Measurements from ENCODE around the gene PLXND1.

DNA sequence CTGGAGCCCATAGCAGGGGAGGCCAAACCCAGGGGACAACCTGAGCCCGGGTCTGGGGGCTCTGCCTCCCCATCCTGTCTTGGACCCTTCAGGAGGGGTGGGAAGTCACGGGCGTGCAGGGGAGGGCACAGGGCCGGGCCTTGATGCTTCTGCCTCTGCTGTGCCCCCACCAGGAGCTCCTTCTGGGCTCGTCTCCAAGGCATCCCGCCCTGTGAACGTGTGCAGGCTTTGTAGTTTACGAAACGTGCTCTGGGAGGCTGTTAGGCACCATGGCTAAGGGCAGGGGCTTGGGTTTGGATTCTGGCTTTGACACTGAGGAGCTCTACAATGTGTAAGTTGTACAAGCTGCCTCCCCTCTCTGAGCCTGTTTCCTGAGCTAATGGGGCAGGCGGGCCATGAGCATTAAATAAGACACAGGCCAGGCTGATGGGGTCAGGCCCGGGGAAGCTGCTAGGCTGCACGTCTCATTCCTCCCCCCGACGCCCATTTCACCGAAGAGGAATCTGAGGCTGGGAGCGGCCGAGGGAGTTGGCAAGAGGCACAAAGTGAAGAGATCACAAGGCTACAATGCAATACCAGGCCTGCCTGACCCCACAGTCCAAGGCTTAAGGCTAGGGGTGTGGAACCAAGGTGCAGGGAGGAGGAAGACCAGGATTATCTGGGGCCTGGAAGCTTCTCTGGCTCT, 19.6 kb downstream of the PLXND1 start:
- TF ChIP-seq, protein P1, sequence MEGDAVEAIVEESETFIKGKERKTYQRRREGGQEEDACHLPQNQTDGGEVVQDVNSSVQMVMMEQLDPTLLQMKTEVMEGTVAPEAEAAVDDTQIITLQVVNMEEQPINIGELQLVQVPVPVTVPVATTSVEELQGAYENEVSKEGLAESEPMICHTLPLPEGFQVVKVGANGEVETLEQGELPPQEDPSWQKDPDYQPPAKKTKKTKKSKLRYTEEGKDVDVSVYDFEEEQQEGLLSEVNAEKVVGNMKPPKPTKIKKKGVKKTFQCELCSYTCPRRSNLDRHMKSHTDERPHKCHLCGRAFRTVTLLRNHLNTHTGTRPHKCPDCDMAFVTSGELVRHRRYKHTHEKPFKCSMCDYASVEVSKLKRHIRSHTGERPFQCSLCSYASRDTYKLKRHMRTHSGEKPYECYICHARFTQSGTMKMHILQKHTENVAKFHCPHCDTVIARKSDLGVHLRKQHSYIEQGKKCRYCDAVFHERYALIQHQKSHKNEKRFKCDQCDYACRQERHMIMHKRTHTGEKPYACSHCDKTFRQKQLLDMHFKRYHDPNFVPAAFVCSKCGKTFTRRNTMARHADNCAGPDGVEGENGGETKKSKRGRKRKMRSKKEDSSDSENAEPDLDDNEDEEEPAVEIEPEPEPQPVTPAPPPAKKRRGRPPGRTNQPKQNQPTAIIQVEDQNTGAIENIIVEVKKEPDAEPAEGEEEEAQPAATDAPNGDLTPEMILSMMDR (conservative IDR thresholded peaks at IDR 0.05; ENCODE audit: low read length) = no peak
- no peak for TF ChIP-seq EZH2phosphoT487 (IDR thresholded peaks at IDR 0.05; ENCODE audit: borderline replicate concordance)
